GM18499 (cell line): ENCODE measurements around the gene ARFGAP3.
"Not testable (repeated sequence)": the region's sequence is repeated elsewhere in the genome, so short reads cannot be mapped to it uniquely, and the experiment has no call there.

Experiments
- ATAC-seq: cut with Tn5 transposase; IDR thresholded peaks from one replicate; pipeline ENCODE4 v1.9.1; 2021; ENCODE audit warnings: moderate number of reproducible peaks; ENCODE audit not compliant: insufficient read depth, unreplicated experiment

The ARFGAP3 gene

DNA sequence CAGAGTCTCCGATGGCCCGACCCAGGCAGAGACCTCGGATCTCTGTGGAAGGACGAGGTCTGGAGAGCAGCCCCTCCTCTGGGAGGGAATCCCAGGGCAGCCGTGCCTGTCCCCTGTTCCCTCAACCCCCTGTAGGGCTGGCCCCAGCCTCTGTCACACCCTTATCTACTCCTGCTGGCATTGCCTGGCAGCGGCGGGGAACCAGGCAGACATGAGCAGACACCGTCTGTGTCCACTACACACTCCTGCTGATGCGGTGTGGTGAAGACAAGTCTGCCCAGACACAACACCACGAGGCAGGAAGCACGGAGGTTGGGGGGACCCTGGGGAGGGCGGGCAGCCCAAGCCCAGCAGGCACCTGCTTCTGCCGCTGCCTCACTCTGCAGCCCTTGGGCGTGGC, 83.9 kb downstream of the ARFGAP3 start:
- no peak for ATAC-seq

- ATAC-seq = no peak
Measured at GRCh38 chr22:42772647-42773046, 84.4 kb downstream of the ARFGAP3 start.

GRCh38 chr22:42770941-42771647, 86.0 kb downstream of the ARFGAP3 start:
- ATAC-seq = no peak

DNA sequence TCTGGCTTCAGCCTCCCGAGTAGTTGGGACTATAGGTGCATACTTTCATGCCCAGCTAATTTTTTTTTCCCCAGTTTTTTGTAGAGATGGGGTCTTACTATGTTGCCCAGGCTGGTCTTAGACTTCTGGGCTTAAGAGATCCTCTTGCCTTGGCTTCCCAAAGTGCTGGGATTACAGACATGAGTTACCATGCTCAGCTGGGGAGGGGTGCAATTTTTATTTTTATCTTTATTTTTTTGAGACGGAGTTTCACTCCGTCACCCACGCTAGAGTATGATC, 86.7 kb downstream of the ARFGAP3 start:
- ATAC-seq = no peak

GRCh38 chr22:42769574-42770447, 87.3 kb downstream of the ARFGAP3 start:
- ATAC-seq = no peak

DNA sequence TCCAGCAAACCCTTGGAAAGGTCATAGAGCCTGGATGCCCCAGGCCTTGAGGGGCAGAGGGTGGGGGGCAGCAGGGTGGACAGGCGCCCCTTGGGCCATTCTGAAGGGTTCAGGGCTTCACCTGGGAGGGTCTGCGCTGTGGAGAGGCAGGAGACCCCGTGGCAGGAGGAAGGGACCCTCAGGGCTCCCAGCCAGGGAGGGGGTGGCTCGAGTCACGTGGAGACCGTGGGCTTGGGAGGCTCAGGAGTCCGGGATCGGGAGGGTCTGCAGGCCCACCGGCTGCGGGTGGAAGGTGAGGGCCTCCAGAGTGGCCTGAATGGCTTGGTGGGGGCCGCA, 87.9 kb downstream of the ARFGAP3 start:
- no peak for ATAC-seq

GRCh38 chr22:42768385-42769035, 88.6 kb downstream of the ARFGAP3 start:
- ATAC-seq = no peak

DNA sequence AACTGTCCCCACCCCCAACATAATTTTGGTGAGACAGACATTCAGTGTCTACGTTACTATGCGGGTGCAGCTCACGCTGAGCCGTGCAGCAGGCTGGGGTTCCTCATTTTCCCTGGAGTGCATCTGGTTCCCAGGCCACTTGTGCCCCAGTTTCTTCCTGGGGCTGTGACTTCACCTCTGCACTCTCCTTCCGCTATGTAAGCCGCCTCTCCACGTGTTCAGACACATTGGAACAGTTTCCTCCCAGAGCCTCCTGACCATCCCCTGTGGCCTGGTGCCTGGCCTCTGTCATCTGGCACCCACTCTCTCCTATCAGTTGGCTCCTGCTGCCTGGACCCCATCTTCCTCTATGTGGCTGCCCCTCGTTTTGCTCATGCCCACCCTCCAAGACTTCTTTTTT, 90.2 kb downstream of the ARFGAP3 start:
- no peak for ATAC-seq

DNA sequence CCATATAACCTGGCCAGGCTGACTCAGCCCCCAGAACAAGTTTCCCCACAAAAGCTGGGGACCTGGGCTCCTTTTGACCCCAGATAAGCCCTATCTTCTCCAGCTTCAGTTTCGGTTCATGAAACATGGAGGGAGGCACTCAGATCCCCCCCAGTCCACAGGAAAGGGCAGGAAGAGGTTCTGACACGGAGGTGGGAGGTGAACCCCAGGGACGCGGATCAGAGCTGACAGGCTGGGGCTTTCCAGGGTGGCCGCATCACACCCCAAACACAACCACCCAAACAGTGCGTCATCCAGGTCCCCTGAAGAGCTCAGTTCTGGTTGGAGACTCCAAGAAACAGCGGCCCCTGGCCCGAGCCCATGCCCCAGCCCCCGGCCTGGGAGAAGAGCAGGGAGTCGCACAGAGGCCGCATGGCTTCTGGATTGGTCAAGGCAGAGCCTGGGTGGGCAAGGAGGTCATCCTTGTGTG, 92.1 kb downstream of the ARFGAP3 start:
- ATAC-seq = no peak

DNA sequence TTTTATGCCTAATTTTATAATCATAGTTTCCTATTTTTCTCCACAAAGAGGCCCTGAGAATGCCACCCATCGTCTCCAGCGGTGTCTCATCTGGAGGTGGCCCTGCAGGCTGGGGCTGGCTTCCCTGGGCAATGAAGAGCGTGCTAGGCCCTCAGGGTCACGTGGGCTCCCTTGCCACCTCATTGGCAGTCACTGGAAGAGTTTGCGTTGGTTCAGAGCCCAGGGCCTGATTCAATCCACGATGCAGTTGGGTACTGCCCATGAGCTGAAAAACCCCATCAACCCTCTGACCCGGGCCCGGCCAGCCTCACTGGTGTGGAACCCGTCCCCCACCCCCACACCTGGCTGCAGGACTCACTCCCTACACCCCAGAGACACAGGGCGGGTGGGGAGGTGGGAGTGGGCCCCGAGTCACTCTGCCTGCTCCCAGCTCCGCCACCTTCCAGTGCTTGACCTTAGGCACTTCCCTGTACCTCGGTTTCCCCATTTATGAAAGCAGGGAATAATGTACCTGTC, 93.0 kb downstream of the ARFGAP3 start:
- ATAC-seq = no peak

GRCh38 chr22:42760806-42761565, 96.1 kb downstream of the ARFGAP3 start:
- ATAC-seq = no peak

- ATAC-seq = no peak
Measured at GRCh38 chr22:42758931-42759629, 98.0 kb downstream of the ARFGAP3 start.

DNA sequence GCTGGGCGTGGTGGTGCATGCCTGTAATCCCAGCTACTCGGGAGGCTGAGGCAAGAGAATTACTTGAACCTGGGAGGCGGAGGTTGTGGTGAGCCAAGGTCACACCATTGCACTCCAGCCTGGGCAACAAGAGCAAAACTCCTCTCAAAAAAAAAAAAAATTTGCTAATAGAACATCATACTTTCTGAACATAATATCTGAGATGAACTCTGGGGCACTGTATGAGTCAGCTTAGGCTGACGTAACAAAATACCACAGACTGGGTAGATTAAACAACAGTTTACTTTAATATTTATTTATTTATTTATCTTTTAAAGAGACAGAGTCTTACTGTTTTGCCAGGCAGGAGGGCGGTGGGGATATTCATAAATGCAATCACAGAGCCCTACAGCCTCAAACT, 101.5 kb downstream of the ARFGAP3 start:
- ATAC-seq = not testable (repeated sequence)

DNA sequence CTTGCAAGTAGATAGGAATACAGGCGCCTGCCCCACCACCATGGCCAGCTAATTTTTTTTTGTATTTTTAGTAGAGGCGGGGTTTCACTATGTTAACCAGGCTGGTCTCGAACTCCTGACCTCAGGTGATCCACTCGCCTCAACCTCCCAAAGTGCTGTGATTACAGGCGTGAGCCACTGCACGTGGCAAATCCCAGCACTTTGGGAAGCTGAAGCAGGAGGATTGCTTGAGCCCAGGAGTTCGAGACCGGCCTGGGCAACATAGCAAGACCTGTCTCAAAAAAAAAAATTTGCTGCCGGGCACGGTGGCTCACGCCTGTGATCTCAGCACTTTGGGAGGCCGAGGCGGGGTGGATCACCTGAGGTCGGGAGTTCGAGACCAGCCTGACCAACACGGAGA, 102.0 kb downstream of the ARFGAP3 start:
- ATAC-seq = not testable (repeated sequence)

DNA sequence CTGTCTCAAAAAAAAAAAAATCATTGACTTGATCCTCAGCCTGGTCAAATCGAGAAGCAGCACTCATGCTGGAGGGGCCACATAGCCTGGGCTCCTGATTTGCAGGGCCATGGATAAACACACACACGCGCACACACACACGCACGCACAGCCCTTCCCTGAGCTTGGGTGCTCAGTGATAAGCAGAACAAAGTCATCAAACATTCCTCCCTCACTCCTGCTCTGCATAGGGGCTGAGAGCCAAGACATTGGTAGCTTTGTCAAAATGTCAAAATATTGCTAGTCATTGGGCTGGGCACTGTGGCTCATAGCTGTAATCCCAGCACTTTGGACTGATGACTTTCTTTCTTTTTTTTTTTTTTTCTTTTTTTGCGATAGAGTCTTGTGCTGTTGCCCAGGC, 102.4 kb downstream of the ARFGAP3 start:
- no peak for ATAC-seq

- no peak for ATAC-seq
Measured at GRCh38 chr22:42752912-42753311, 104.2 kb downstream of the ARFGAP3 start.

GRCh38 chr22:42752230-42752746, 104.8 kb downstream of the ARFGAP3 start:
- no peak for ATAC-seq

- not testable (repeated sequence) for ATAC-seq
Measured at GRCh38 chr22:42750421-42750820, 106.7 kb downstream of the ARFGAP3 start.

- no peak for ATAC-seq
Measured at GRCh38 chr22:42747701-42748513, 109.2 kb downstream of the ARFGAP3 start.
